Stimulated activated CD8-positive, alpha-beta memory T cell treated with anti-CD3 and anti-CD28 coated beads, Interleukin-12 subunit alpha, Interleukin-12 subunit beta, amount 100 ng/mL, for 1 hour (primary cell): ENCODE results near the gene SPANXN2.
"Not testable (repeated sequence)": the region's sequence is repeated elsewhere in the genome, so short reads cannot be mapped to it uniquely, and the experiment has no call there.

Source experiments
- DNase-seq: peaks from one replicate; pipeline ENCODE4 v3.0.0-alpha.2; 2020; ENCODE audit warnings: low read depth

The SPANXN2 gene, protein sequence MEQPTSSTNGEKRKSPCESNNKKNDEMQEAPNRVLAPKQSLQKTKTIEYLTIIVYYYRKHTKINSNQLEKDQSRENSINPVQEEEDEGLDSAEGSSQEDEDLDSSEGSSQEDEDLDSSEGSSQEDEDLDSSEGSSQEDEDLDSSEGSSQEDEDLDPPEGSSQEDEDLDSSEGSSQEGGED

DNA sequence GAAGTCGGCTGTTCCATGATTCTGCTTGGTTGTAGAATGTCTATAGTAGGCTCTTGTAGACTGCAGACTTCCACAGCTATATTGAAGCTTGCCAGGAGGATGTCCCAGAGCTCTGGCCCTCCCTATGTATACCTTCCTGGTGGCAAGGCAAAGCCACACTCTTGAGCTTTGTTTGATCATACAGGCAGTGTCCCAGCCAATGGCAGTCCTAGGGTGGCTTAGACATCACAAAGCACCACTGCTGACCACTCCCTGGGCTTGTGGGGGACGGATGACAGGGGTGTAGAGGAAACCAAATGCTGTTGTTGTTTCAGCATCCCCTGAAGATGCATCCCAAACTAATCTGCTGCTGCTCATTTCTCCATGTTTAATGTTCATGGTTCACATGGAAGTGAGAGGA is at the start of gene SPANXN2:
Gene SPANXN2 (minus strand): TSS at position 101 of the 400 bp plus-strand sequence. CDS start 84 bp downstream, at position 17.
- not testable (repeated sequence) for DNase-seq

DNA sequence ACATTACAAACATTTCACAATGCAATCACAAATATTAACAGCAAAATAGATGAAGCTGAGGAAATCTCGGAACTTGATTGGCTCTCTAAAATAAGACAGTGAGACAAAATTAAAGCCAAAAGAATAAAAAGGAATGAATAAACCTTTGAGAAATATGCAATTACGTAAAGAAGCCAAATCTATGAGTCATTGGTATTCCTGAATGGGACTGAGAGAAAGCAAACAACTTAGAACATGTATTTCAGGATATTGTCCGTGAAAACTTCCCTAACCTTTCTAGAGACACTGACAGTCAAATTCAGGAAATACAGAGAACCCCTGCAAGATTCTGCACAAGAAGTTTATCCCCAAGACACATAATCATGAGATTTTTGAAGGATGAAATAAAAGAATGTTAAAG is 48.4 kb upstream of the SPANXN2 start:
- DNase-seq, result no peak

DNA sequence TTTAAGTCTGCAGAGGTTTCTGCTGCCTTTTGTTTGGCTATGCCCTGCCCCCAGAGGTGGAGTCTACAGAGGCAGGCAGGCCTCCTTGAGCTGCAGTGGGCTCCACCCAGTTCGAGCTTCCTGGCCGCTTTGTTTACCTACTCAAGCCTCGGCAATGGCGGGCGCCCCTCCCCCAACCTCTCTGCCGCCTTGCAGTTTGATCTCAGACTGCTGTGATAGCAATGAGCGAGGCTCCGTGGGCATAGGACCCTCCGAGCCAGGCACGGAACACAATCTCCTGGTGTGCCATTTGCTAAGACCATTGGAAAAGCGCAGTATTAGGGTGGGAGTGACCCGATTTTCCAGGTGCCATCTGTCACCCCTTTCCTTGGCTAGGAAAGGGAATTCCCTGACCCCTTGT is 47.2 kb upstream of the SPANXN2 start:
- DNase-seq, result not testable (repeated sequence)

DNA sequence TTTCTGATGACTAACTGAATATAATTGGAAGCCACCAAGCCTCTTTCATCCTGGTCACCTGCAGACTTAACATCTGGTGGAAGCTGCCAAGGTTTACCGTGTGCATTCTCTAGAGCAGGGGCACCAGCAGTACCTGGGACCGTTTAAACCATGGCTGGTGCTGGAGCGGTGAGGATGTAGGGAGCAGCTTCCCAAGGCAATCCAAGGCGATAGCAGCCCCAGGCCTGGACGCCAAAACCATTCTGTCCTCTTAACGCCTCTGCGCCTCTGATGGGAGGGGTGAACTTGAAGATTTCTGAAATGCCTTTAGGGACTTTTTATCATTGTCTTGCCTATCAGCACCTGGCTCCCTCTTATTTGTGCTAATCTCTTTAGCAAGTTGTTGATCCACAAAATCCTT is 37.3 kb upstream of the SPANXN2 start:
- DNase-seq, result no peak

DNA sequence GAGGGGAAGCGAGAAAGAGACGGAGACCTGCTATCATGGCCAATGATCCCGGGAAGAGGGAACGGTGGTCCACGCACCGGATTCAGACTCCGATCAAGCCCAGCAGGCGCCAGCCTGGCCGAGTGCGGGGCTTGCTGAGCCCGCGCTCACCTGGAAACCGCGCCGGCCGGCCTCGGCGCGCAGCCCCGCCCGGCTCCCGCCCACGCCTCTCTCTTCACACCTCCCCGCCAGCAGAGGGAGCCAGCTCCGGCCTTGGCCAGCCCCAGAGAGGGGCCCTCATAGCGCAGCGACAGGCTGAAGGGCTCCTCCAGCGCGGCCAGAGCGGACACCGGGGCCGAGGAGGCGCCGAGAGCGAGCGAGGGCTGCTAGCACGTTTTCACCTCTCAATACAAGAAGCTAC is 36.8 kb upstream of the SPANXN2 start:
- DNase-seq, result no peak

DNA sequence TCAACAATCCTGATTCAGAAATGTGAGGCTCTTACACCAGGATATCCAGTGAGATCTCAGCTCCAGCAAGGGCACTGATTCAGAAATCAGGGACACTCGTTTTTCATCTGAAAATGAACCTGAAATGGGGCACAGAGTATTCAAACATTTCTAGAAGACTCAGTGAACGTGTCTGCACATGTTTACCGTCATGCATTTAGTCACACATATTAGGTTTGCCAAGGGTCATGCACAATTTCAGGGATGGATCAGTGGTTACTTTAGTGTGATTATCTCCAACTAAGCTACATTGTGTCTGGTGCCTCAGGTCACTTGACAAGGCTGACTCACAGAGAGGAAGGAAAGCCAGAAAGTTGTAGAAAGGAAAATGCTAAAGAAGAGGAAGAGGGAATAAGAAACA is 33.6 kb upstream of the SPANXN2 start:
- no peak for DNase-seq

DNA sequence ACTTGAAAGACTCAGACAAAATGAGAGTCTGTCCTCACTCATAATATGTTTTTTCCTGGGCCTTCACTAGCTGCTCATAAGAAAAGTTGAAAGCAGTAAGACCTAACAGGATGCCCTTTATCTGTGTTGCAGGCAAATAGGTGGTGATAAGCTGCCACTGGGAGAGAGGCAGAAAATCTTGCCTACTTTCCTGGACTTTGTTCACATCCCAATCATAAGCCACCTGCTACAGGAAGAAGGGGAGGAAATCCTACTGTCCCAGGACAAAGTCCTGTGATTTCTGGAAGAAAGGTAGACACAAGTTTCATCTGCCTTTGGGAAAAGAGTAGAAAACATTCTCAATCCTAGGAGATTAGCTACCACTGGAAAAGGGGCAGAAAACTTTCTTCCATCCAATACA is 13.3 kb upstream of the SPANXN2 start:
- DNase-seq, result no peak

DNA sequence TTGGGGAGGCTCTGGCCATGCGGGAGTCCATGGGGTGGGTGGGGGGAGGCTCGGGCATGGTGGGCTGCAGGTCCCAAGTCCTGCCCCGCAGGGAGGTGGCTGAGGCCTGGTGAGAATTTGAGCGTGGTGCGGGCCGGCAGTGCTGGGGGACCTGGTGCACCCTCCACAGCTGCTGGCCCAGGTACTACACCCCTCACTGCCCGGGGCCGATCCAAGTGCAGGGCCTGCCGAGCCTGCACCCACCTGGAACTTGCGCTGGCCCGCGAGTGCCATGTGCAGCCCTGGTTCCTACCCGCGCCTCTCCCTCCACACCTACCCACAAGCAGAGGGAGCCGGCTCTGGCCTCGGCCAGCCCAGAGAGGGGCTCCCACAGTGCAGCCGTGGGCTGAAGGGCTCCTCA is 5.7 kb upstream of the SPANXN2 start:
- no peak for DNase-seq

DNA sequence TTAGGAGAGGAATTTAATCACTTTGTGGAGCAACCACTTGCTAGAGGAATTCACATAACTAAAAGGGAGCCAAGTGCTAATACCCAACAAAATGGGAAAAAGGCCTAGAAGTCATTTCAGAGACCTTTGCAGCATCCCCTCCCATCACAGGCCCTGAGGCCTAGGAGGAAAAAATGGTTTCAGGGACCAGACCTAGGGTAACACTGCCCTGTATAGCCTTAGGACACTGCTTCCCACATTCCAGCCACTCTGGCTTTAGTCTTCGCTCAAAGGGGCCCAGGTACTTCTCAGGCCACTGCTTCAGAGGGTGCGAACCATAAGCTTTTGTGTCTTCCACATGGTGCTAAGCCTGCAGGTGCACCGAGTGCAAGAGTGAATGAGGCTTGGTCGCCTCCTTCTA is 19.1 kb downstream of the SPANXN2 start:
- no peak for DNase-seq

DNA sequence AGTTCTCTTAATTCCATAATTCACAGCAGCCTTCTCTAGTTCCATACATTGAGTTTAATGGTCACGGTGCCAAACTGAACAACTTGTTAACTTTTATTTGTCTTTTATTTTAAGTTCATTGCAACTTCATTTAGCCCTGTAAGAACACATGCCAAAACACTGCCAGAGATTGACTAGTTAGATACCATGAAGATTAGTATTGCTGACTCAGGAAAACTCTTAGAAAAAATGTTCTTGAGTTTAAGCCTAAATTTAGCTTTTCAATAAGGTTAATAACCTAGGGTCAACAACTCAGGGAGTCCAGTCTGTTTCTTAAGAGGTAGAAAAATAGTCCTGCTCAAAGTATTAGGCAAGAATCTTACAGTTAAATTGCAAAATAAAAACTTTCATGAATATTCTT is 25.7 kb downstream of the SPANXN2 start:
- DNase-seq, result no peak

DNA sequence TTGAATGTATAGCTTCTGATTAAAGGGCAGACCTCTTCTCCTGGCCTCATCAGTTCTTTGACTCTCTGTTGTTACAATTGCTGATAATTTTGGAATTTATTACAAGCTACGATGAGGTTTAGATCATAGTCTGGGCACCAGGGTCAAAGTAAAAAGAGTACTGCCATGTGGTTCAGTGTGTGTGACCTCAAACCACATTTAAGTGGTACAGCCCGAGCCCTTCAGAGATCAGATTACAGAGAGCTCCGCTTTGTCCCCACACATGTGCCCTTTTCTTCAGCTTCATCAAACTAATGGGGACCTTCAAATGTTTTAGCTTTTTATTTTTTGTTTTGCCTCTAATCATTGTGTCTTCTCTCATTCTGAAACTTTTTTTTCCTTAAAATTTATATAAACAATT is 37.1 kb downstream of the SPANXN2 start:
- no peak for DNase-seq

DNA sequence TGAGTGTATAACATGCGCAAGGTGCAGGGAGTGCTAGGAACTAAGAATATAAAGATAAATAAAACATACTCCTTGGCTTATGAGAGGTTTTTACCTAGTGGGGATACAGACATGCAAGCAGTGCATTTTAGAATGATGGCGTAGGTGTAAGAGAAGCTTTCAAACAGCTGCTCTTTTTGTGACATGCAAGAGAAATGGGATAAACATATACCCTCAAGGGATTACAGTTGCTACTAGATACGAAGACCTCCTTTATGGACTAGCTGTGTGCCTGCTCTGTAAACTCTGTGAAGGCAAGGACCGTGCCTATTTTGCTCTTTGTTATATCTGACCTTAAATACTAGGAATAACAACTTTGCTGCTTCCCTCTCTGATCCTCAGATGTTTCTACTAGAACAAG is 45.6 kb downstream of the SPANXN2 start:
- DNase-seq, result no peak

DNA sequence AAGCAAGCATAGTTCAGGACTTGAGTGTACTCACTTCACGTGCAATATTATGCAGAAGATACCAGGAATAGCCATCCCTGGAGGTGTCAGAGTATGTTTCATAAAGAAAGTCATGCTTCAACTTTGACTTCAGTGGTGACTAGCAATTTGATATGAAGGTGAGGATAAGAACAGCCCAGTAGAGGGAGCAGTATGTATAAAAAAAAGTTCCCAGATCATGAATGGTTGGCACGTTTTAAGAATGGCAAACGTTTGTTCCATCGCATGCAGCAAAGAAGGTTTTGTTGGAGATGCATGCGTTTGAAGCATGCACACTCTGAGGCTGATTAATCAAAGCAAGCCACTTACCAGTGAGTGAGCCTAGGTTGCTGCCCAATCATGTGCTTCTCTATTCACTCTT is 51.2 kb downstream of the SPANXN2 start:
- no peak for DNase-seq

DNA sequence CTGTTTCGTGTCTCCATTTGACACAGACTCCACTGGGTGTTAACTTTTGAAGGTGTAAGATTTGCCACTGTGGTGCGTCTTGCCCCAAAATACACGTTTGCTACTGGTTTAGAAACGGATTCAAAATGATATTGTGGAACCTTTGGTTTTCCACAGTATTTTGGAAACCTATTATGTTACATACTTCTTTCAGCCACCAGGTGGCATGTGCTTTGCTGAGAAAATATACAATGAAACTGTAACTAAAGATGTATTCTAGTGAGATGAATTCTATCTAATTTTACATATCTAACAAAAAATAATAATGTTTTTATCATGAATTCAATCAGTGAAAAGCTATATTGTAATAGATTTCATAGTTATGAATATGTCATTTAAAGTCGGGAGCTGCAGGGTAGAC is 56.2 kb downstream of the SPANXN2 start:
- no peak for DNase-seq

DNA sequence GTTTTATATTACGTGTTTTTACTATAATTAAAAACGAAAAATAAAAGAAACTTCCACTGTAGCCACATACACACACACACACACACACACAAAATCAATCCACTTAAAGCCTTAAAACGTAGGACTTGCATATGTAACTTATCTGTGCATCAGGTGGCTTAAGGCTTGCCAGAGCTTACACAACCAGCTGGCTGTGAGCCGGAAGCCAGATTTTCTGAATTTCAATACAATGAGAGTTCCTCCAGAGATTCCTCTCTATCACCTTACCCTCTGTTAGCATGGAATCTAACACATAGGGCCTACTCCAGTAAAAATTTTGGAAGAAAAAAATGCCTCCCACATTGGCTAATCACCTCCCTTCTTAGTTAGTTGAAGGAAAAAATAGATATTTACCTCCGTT is 56.8 kb downstream of the SPANXN2 start:
- no peak for DNase-seq
